ENCODE data around the gene MICU2.

GRCh38 chr13:21453387-21454081 lies 150.4 kb downstream of the MICU2 start:
- TF ChIP-seq, protein P1, sequence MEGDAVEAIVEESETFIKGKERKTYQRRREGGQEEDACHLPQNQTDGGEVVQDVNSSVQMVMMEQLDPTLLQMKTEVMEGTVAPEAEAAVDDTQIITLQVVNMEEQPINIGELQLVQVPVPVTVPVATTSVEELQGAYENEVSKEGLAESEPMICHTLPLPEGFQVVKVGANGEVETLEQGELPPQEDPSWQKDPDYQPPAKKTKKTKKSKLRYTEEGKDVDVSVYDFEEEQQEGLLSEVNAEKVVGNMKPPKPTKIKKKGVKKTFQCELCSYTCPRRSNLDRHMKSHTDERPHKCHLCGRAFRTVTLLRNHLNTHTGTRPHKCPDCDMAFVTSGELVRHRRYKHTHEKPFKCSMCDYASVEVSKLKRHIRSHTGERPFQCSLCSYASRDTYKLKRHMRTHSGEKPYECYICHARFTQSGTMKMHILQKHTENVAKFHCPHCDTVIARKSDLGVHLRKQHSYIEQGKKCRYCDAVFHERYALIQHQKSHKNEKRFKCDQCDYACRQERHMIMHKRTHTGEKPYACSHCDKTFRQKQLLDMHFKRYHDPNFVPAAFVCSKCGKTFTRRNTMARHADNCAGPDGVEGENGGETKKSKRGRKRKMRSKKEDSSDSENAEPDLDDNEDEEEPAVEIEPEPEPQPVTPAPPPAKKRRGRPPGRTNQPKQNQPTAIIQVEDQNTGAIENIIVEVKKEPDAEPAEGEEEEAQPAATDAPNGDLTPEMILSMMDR (IDR thresholded peaks at IDR 0.05; ENCODE audit: low read depth, low read length): no peak
- TF ChIP-seq EZH2phosphoT487 (IDR thresholded peaks at IDR 0.05; ENCODE audit: low read depth): no peak
